GM13977 (cell line): ENCODE results near the gene AGBL5.

Source experiments
- DNase-seq: peaks from one replicate; pipeline ENCODE4 v3.0.0; 2012; ENCODE audit warnings: low spot score
- in situ Hi-C: fragments of 300-500 bp; cut with MboI; formaldehyde crosslinking; loops from one replicate; pipeline ENCODE4 v1.12.0; 2022; ENCODE audit warnings: low sequenced_read_pairs, low pct_unique_long_range_greater_than_20kb, mixed read lengths, inconsistent platforms; ENCODE audit not compliant: unreplicated experiment
- TF ChIP-seq, protein P1 (sequence below): IDR thresholded peaks from 2 replicates; pipeline ENCODE4 v1.5.1; 2012; ENCODE audit warnings: mild to moderate bottlenecking, control low read depth; ENCODE audit not compliant: insufficient read depth; ENCODE audit errors: extremely low read depth, missing control alignments

AGBL5 gene

DNA sequence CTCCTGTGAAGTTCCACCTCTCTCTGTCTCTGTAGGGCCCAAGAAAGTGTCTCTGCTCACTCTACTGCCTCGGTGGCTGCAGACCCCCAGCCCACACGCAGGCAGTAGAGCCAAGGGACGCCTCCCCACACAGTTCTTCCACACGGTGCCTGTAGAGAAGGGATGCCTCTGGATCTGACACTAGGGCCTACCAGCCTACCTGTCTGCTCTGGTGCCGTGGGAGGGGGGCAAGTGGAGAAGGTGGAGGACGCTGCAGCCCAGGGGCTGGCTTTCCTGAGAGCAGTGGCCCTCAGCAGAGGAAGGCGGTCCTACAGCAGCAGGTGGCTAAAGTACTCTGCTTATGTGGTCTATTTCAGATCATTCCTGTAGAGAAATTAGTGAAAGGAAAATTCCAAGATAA, 27.7 kb upstream of the AGBL5 start:
- TF ChIP-seq, protein P1, sequence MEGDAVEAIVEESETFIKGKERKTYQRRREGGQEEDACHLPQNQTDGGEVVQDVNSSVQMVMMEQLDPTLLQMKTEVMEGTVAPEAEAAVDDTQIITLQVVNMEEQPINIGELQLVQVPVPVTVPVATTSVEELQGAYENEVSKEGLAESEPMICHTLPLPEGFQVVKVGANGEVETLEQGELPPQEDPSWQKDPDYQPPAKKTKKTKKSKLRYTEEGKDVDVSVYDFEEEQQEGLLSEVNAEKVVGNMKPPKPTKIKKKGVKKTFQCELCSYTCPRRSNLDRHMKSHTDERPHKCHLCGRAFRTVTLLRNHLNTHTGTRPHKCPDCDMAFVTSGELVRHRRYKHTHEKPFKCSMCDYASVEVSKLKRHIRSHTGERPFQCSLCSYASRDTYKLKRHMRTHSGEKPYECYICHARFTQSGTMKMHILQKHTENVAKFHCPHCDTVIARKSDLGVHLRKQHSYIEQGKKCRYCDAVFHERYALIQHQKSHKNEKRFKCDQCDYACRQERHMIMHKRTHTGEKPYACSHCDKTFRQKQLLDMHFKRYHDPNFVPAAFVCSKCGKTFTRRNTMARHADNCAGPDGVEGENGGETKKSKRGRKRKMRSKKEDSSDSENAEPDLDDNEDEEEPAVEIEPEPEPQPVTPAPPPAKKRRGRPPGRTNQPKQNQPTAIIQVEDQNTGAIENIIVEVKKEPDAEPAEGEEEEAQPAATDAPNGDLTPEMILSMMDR, result no peak
- no peak for DNase-seq
- in situ Hi-C loops, result no loop called here

DNA sequence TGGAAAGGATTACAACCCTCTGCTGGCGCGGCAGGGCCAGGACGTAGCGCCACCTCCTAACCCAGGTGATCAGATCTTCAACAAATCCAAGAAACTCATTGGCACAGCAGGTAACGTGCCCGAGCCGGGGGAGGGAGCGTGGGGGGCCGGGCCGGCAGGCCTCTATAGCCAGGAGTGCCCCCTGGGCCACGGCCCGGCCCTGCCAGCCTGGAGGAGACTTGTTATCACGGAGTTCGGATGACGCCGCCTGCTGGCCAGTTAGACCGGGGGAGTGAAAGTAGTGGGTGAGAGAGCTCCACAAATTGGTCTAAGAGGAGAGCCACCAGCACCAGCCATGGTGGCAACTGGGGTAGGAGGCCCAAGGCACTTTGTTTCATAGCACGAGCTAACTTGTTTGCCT, 27.3 kb upstream of the AGBL5 start:
- in situ Hi-C loops, result no loop called here
- TF ChIP-seq, protein P1, result no peak
- DNase-seq, result no peak

DNA sequence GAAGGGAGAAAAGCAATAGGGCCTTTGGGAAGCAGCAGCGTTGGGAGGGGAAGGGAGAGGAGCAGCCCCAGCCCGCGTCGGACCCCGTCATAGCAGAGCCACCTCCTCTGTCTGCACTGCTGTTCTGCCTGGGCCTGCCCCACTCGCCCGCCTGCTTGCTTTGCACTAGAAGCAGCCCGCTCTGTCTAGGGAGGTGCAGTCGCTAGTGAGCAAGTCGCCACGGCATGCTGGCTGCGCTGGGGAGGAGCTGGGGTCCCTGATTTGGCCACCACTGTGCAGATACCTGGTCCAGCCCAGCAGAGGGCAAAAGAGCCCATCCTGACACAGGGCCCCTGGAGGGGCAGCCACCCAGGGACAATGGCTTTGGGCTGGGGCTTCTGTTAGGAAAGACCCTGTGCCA, 26.7 kb upstream of the AGBL5 start:
- no peak for DNase-seq
- in situ Hi-C loops, result no loop called here
- TF ChIP-seq, protein P1, result no peak

DNA sequence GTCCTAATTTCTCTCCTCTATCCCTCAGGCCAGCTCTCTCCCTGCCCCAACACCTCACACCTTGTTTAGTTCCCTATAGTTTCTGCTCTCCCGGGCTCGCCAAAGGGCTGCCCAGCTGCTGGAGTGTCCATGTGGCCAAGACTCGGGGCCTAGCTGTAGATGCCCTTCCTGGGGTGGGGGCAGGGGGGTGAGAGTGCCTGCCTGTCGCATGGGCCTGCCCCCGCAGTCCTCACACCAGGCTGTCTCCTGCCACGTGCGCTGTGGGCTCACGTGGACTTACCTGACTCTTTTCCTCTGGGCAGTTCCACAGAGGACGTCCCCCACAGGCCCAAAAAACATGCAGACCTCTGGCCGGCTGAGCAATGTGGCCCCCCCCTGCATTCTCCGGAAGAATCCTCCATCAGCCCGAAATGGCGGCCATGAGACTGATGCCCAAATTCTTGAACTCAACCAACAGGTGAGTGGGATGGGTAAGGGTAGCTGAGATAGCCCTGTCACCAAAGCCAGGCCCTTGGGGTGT, 26.1 kb upstream of the AGBL5 start:
- in situ Hi-C loops, result no loop called here
- no peak for DNase-seq
- TF ChIP-seq, protein P1, result no peak

DNA sequence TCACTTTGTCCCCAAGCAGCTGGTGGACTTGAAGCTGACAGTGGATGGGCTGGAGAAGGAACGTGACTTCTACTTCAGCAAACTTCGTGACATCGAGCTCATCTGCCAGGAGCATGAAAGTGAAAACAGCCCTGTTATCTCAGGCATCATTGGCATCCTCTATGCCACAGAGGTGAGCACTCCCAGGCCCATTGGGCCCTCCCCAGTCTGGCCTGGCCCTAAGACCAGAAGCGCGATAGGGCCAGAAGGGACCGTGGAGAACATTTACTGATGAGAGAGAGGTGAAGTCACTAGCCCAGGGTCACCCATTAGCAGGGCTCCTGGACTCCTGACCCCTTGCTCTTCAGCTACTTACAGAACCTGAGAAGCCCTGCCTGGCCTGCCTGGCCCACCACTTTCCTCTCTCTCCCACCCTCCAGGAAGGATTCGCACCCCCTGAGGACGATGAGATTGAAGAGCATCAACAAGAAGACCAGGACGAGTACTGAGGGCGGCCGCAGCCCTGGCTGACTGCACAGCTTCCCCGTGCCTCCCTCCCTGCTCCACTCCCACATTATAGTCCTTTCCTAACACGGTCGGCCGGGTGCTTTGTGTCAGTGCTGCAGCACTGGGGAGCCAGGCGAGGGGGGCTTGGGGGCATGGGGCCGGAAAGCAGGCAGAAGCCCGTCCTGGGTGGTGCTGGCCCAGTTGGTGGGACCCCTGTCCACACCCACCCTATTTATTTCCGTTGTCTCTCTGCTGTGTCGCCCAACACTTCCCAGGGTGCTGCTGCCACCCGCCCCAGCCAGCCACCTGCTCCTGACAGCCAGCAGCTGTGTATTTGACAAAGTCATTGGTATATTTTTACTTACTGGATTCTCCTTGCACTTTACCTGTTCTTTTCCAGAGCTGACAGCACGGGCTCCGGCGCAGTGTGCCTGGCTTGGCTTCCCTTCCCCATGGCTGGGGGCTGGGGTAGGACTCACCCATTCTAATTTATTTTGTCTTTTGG, 25.3 kb upstream of the AGBL5 start:
- no peak for DNase-seq
- in situ Hi-C loops, result no loop called here
- TF ChIP-seq, protein P1, result no peak

DNA sequence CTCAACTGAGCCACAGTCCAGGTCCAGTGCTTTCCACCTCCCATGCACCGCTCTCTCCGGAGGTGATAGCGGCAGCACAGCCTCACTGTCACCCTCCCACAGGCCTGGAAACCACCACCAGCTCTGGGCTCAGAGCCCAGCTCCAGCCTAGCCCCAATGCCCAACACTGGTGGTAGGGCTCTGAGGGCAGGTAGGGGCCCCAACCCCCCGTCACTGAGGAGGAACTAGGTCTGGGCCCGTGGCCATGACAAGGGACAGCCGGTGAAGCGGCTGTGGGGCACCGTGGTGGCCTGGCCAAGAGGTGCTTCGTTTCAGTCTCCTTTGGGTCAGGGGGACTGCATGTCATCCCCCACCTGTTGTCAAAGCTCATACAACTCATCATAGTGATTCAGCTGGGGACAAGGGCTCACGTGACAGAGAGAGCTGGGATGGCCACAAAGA, 24.2 kb upstream of the AGBL5 start:
- TF ChIP-seq, protein P1, result no peak
- DNase-seq, result no peak
- in situ Hi-C loops, result no loop called here
